Non-pigmented ciliary epithelial cell (primary cell): ENCODE data around the gene PASD1.

Experiments
- DNase-seq: peaks from one replicate; pipeline ENCODE4 v3.0.0-alpha.2; 2010; ENCODE audit warnings: low read depth

The PASD1 gene

DNA sequence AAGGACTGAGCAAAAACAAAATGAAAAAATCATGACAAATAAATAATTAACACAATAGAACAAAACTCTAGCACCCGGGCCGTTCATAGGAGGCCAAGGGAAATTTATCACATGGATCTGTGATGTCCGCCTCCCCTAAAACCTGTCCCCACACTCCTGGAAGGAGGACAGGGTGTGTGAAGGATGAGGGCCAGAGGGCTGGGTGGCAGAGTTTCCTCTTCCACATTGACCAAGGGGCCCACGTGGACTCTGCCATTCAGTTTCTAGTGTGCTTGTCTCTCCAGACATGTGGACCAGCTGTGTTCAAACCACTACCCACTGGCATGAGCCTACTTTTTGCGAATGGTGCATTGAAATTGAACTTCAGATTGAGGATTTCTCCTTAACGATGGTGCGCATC, 138.1 kb downstream of the PASD1 start:
- DNase-seq = no peak

DNA sequence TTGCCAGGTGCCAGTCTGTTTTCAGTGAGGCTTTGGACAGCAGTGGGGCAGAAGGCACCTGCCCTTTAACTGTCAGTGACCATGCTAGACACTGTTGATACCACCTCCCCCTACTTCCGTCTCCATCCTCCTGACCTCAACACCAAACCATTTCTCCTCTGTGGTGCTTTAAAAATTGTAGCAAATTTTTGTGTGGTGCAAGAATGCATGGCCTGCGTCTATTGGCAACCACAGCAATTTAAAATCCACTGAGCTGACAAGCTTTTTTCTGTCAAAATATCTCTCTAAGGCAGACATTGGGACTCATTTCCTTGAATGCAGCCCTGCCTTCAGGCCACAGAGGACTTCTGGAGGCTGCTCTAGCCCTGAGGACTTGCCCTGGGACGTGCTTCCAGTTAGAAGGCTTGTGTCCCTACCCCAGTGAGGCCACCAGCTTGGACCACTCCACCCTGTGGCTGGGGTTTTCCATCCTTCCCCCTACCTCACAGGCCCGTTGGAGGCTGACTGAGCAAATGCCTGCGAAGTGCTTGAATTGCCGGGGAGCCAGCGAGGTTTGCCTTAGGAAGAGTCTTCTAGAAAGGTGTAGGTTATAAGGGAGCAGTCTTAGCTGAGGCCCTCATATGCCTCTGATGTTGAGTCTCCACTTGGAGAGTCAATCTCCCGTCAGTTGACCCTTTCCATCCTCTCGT, 138.7 kb downstream of the PASD1 start:
- DNase-seq = no peak

DNA sequence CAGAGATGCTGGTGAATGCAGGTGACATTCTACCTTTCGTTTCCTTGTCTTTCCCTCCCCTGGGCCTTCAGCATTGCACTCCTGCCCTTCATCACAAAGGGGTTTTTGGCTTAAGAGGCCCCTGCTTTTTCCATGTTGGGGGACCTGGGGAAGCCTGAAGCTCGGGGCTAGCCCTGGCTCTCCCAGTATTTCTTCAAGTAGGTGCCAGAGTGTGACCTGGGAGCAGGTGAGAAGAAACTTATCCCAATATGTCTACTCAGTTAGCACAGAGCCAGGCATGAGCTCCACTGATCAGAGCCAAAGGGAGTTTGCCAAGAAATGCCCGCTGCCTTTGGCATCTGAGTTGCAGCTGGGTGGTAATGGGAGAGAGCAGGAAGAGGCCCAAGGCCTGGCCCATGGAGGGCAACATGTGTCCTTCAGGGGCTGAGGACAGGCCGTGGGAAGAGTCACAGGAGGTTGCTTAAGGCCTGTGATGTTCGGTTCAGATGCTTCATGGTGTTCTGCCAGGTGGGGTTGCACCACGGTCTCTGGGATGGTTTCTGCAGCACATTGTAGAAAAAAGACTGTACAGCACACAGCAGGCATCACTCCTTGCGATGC, 139.4 kb downstream of the PASD1 start:
- no peak for DNase-seq

DNA sequence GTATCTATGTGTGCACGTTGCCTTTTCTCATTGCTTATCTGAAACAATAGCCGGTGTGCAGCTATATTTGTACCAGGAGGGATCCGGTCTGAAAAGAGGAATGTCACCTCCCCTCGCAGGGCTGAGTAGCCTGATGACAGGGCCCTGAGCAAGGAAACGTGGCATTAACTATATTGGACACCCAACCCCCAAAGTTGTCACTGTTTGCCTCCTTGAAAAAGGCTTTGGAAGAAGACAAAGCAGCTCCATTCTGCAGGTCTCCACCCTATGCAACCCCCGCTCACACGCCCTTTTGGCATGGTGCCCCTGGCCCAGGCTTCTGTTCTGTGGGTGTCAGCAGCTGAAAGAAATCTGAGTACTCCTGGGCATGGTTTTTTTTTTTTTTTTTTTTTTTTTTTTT, 140.0 kb downstream of the PASD1 start:
- DNase-seq = no peak

DNA sequence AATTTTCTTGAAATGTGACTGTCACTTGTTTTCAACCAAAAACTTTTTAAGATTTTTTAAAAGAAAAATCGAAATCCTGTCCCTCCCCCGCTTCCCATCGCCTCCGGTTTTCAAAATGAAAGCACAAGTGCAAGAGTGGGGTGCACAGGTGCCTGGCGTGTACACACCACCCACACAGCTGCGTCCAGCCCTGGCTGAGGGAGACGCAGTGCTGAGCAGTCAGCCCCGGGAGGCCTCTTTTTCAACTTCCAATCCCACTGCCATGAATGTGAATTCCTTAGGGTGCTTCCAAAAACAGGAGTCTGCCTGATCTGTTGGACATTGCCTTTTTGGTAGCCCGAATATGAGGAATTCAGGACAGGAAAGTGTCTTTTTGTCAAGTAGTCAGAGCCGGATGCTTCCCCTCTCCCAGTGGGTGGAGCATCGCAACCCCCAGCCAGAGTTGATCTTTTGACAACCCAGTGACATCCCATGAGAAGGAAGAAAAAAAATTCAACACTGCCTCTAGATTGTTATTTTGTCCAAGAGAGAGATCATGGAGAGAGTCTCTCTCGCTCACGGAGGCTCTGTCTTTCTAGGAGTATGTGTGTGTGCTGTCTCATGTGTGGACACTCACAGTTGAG, 140.7 kb downstream of the PASD1 start:
- no peak for DNase-seq

DNA sequence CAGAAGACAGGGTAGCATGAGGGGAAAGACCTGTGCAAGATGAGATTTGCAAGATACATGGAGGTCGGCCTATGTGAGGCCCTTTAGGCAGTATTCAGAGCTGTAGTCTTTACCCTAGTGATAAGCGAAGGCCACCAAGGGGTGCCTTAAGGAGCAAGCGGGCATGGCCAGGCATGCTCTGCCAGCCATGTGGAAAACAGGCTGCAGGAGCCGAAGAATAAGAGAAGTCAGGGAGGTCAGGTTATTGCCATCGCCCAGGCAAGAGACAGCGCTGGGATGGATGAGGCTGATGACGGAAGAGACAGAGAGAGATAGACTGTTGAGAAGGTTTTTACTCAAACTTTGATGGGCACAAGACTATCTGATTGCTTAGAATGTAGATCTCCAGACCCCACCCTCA, 145.3 kb downstream of the PASD1 start:
- no peak for DNase-seq

DNA sequence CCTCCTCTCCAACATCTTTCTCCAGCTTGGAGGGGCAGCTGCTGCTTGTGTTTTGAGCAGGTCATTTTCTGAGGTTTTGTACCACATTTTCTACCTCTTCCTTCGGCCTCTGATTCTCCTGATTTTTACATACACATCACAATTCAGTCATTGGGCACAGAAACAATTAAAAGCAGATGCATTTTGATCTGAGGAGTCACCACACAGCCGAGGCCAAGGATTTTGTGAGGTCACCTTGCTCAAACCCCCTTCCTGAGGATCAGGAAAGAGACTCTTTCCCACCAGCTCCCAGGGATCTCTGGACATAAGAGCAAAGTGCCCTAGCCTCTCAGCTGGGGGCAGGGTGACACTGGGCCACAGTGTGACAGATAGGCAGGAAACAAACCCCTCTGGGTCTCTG, 147.0 kb downstream of the PASD1 start:
- no peak for DNase-seq

DNA sequence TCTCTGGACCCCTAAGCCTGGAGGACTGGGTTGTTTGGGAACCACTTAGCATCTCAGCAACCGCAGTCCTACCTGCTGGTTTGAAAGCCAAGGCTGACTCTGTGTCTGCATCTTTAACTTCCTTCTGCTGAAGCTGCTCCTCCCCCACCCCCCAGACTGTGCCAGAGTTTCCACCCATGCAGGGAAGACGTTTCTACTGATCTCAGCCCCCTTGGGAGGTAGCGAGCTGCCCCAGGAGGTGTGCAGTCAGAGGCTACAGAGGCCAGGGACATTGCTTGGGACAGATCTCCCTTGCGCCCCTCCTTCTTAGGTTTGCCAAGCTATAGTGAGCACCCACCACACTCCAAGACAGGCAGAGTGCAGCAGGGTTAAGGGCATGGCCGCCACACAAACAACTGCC, 147.7 kb downstream of the PASD1 start:
- DNase-seq = no peak

DNA sequence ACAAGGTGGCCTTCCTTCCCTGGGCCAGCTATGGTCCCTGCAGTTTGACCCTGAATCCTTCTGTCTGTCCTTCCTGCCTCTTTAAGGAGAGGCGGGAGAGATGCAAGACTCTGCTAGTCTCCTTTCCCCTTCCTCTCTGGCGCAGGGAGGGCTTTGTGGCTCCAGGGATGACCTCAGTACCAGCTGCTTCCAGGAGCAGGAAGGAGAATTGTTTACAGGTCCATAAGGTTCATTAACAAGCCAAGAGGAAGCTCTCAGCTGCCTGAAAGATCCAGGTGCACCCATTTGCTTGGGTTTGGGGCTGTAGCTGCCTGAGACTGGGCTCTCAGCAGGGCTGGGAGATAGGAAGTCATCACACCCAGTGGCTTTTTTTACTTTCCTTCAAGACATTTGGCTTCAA, 148.3 kb downstream of the PASD1 start:
- no peak for DNase-seq

DNA sequence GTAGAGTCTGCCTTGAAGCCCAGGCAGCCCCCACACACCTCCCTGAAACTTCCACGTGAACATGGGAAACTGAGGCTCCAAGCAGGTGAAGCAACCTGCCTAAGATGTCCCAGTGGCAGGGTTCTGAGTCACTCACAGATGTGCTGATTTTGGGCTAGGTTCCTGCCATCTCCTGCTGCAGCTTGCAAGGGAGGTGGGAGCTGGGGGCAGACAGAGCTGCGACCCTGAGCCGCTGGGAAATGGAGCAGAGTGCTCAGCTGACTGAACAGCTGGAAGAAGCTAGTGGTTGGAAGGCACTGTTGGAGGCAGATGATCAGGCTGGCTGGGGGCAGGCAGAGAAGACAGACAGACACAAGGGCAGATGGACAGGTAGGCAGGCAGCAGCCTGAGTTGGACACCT, 148.8 kb downstream of the PASD1 start:
- no peak for DNase-seq

DNA sequence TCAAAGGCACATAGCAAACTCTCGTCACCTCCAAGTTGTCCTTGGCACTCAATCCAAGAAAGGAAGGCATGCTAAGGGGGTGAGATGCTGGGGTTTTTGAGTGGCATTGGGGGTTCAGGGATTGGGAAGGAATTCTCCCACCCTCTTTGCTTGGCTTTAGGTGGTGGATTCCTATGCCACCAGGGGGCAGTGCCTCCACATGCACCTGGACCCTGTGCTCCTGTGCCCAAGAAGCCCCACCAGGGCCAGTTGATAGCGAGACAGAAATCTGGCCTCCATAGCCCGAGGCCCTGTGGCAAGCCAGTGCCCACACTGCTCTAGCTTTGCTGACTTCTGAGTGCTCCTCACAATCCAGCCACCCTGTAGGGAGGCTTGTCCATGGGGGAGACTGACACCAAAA, 150.4 kb downstream of the PASD1 start:
- DNase-seq = no peak

DNA sequence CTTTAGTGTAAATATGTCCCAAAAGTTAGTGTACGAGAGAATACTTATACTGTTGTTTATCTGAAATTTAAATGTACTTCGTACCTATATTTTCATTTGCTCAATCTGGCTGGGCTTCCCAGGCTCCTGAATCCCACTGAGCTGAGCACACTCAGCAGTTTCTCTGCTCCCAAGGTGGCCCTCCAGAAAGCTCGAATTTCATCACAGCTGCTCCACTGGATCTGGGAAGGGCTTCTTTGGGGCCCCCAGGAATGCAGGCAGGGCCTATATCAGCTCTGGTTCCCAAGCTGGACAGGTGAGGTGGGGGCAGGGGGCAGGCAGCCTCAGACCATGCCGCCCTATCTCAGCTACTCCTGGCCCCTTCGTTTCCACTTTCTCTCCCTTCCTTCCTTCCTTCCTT, 150.9 kb downstream of the PASD1 start:
- no peak for DNase-seq

DNA sequence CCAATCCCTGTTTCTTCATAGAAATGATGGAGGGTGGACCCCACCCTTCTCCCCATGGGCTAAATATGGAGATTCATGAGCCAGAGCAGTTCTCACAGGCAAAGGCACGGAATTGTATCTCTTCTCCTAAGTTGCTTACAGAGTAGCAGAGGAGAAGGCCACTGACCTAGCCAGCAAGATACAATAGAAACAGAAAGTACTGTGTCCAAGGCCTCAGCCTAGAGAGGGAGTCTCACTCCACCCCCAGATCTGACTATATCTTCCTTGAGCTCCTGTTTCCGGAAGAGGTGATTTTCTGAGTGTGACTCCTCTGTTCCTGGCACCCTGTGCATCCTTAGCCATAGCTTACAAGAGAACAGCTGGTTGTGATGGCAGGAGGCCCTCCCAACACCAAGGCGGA, 152.3 kb downstream of the PASD1 start, which contains the start of gene FATE1:
FATE1 (plus strand) TSS at position 284 of the 400 bp plus-strand sequence; CDS start at position 369, 85 bp downstream.
- no peak for DNase-seq

DNA sequence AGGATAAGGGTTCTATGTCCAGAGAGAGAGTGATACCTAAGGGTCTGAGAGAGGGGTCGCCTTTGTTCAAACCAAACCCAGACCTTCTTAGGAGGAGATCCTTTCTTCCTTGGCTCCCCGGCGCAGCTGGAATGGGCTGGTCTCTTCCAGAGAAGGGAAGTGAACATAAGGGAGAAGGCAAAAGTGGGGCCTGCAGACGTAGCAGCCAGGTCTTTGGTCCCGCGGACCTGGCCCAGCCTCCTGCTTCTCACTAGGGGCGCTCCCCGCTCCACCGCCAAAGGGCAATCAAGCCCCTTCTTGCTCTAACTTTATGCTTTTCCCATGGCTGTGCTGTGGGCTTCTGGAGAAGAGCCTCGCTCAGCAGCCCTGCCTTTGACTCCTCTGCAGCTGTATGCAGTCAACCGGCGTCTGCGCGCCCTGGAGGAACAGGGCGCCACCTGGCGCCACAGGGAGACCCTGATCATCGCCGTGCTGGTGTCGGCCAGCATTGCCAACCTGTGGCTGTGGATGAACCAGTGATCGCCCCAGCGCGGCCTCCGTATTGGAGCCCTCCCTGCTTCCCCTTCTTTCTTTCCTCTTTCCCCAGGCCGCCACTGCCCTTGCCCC, 158.9 kb downstream of the PASD1 start:
- DNase-seq = no peak

DNA sequence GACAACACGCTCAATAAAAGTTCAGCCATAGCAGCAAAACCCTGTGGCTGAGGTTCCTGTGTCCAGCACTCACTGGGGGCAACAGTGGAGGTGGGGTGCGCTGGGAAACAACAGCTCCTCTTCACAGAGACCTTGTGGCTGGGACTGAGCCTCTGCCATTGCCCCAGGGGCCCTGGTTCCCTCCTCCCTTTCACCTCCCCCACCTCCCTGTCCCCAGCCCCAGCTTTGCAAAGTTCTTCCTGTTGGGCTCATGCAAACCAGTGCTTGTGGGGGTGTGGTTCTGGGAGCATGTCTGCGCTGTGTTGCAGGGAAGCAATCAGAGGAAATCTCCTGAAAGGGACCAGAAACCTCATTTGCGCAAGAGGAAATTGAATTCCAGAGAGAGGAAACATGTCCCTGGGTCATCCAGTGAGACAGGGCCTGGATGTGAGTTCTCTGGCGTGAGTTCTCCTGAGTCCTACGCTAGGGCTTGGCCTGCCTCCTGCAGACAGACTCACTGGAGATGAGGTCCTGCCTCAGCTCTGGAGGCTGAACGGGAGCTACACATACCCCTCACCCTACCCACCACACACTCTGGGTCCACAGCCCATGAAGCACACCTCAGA, 159.8 kb downstream of the PASD1 start:
- DNase-seq = no peak

DNA sequence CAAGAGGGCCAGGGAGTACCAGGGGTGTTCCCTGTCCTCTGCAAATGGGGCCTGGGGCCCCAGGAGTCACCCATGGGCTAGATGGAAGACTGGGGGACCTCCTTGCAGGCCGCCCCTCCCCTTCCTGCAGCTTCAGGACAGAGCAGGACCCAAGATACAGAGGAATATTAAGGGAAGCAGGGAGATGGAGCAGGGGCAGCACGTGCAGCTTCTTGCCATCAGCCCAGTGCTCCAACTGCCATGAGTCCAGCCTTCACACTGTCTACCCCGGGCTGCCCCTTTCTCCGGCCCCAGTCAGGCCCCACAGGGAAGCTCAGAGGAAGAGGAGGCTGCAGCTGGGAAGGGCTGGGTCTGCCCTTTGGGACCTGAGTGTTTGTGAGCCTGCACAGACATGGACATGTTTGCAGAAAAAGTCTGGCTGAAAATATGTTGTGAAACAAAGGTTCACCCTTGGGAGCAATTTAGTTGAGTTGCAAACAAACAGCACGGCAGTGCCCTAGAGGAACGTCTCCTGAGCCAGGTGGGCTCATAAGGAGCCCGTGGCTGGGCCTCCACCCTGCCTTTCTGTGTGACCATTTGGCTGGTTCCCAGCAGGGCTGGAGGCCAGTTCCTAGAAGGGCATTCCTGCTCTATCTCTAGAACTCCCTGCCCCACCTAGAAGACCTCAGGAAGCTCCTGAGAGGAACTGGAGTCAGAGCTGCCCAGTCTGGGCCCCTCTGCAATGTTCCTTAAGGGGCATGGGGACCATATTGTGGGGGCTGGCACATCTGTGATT, 161.3 kb downstream of the PASD1 start:
- no peak for DNase-seq

DNA sequence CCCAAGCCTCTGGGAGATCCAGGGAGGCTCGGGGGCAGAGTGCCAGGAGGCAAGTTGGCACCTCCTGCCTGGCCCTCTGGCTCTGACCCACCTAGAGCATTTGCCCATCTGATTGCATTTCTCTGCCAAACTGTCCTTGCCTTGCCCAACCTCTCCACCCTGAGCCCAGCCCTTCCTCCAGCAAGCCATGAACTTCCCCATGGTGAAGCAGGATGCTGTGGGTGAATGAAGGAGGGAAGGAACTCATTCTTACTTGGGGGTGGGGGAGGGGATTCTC, 161.8 kb downstream of the PASD1 start:
- no peak for DNase-seq
